H1 (cell line): ENCODE measurements around the gene SLC5A9. TPM values are rescaled to one million over a fixed set of nuclear protein-coding genes. Genes with fewer than 3 reads are reported as not detected.

Source experiments
- CTCF ChIA-PET: fragments of 300-600 bp; sonication (Branson Sonifier 250); formaldehyde crosslinking; loops from one replicate; lab custom pipeline; 2021; ENCODE audit not compliant: partially characterized antibody; lab: Charles Lee
- POLR2A ChIA-PET: fragments of 300-600 bp; sonication (Branson Sonifier 250); formaldehyde crosslinking; loops from one replicate; lab custom pipeline; 2021; ENCODE audit warnings: inconsistent platforms; ENCODE audit not compliant: partially characterized antibody; lab: Charles Lee
- DNase-seq, 2 experiments: peaks; one replicate each; pipeline versions ENCODE4 v3.0.0 to v3.0.0-alpha.2; 2010 to 2022; ENCODE audit warnings: low spot score in 2 of 2, low read depth in 1 of 2, mixed read lengths in 1 of 2
- FAIRE-seq: peaks from 2 replicates; lab custom pipeline; 2011; peaks lifted over from hg19 to GRCh38; lab: Jason Lieb, UNC
- H2AFZ ChIP-seq: 2 replicates; pipeline ENCODE4 v1.8.1; 2012; ENCODE audit warnings: low read length, inconsistent platforms
- H2AK5ac ChIP-seq: 2 replicates; pipeline ENCODE4 v1.6.1; 2013; ENCODE audit warnings: low read depth, low read length
- H2BK120ac ChIP-seq: replicated peaks from 2 replicates; pipeline ENCODE3; 2013; ENCODE audit warnings: low read depth, low read length, inconsistent platforms
- H2BK12ac ChIP-seq: 2 replicates; pipeline ENCODE4 v1.6.1; 2013; ENCODE audit warnings: low read depth, low read length
- H2BK15ac ChIP-seq: 2 replicates; pipeline ENCODE4 v1.6.1; 2013; ENCODE audit warnings: low read length
- H2BK20ac ChIP-seq: 2 replicates; pipeline ENCODE4 v1.6.1; 2013; ENCODE audit warnings: low read length
- H2BK5ac ChIP-seq: 2 replicates; pipeline ENCODE4 v1.6.1; 2013; ENCODE audit warnings: low read depth, low read length
- H3K14ac ChIP-seq: 2 replicates; pipeline ENCODE4 v1.6.1; 2013; ENCODE audit warnings: inconsistent platforms; ENCODE audit not compliant: insufficient read length
- H3K18ac ChIP-seq: 2 replicates; pipeline ENCODE4 v1.6.1; 2013; ENCODE audit warnings: low read length; ENCODE audit errors: extremely low read depth
- H3K23ac ChIP-seq: 2 replicates; pipeline ENCODE4 v1.6.1; 2013; ENCODE audit warnings: inconsistent platforms; ENCODE audit not compliant: insufficient read length
- H3K23me2 ChIP-seq: 2 replicates; pipeline ENCODE4 v1.6.1; 2013; ENCODE audit warnings: low read depth, low read length
- H3K27ac ChIP-seq: 2 replicates; pipeline ENCODE4 v1.6.1; 2011; ENCODE audit warnings: low read depth, low read length, inconsistent platforms
- H3K27me3 ChIP-seq, 4 experiments: replicated peaks in 1 of 4; 1 replicate in 1 of 4; 2 replicates in 3 of 4; pipeline versions ENCODE4 v1.6.1 to v1.8.1; 2011 to 2013; ENCODE audit warnings: low read length in 3 of 4, mild to moderate bottlenecking in 3 of 4, inconsistent platforms in 2 of 4, mixed read lengths in 2 of 4, moderate library complexity in 1 of 4; ENCODE audit not compliant: control insufficient read depth in 3 of 4, insufficient read depth in 3 of 4; ENCODE audit errors: extremely low read depth in 1 of 4
- H3K36me3 ChIP-seq, 4 experiments: 2 replicates each; pipeline versions ENCODE4 v1.6.1 to v1.8.1; 2011 to 2013; ENCODE audit warnings: mild to moderate bottlenecking in 4 of 4, low read length in 3 of 4, moderate library complexity in 2 of 4, control low read depth in 1 of 4, inconsistent platforms in 1 of 4; ENCODE audit not compliant: insufficient read depth in 4 of 4, control insufficient read depth in 2 of 4
- H3K4ac ChIP-seq: replicated peaks from 2 replicates; pipeline ENCODE3; 2013; ENCODE audit warnings: low read length, low read depth, mixed read lengths, inconsistent platforms; ENCODE audit not compliant: insufficient read length
- H3K4me1 ChIP-seq, 4 experiments: replicated peaks in 1 of 4; 1 replicate in 1 of 4; 2 replicates in 3 of 4; pipeline versions ENCODE4 v1.6.1 to v1.8.1; 2011 to 2013; ENCODE audit warnings: low read length in 3 of 4, inconsistent platforms in 2 of 4, mixed read lengths in 1 of 4; ENCODE audit not compliant: insufficient read depth in 4 of 4, control insufficient read depth in 3 of 4
- H3K4me2 ChIP-seq, 2 experiments: 2 replicates each; pipeline versions ENCODE4 v1.6.1 to v1.8.1; 2011 to 2013; ENCODE audit warnings: low read depth in 2 of 2, low read length in 2 of 2, control low read depth in 1 of 2, inconsistent platforms in 1 of 2, mild to moderate bottlenecking in 1 of 2; ENCODE audit not compliant: insufficient read depth in 1 of 2
- H3K4me3 ChIP-seq, 4 experiments: fragments of 200-600, 300-600 bp in 1 of 4; sonication (generic), shearing (Covaris generic), sonication (Bioruptor Twin) in 1 of 4; 2 replicates each; pipeline versions ENCODE4 v1.5.1 to v1.8.1; 2011 to 2016; ENCODE audit warnings: low read length in 4 of 4, low read depth in 3 of 4, control low read depth in 2 of 4, inconsistent platforms in 2 of 4, mild to moderate bottlenecking in 2 of 4, mixed read lengths in 1 of 4, moderate library complexity in 1 of 4; ENCODE audit not compliant: insufficient read depth in 2 of 4; ENCODE audit errors: extremely low read depth in 1 of 4
- H3K56ac ChIP-seq: replicated peaks from 2 replicates; pipeline ENCODE3; 2013; ENCODE audit warnings: low read depth, mild to moderate bottlenecking, mixed read lengths, low read length, inconsistent platforms; ENCODE audit not compliant: insufficient read length
- H3K79me1 ChIP-seq: 2 replicates; pipeline ENCODE4 v1.6.1; 2013; ENCODE audit warnings: low read depth, low read length, control low read depth
- H3K79me2 ChIP-seq, 2 experiments: 2 replicates each; pipeline versions ENCODE4 v1.6.1 to v1.8.1; 2012 to 2013; ENCODE audit warnings: low read length in 2 of 2, mild to moderate bottlenecking in 2 of 2, inconsistent platforms in 1 of 2; ENCODE audit not compliant: insufficient read depth in 2 of 2, control insufficient read depth in 1 of 2
- H3K9ac ChIP-seq, 4 experiments: replicated peaks in 1 of 4; 1 replicate in 1 of 4; 2 replicates in 3 of 4; pipeline versions ENCODE4 v1.6.1 to v1.8.1; 2011 to 2013; ENCODE audit warnings: low read depth in 3 of 4, low read length in 3 of 4, control low read depth in 2 of 4, mild to moderate bottlenecking in 2 of 4, moderate library complexity in 2 of 4, inconsistent platforms in 1 of 4; ENCODE audit errors: extremely low read depth in 1 of 4
- H3K9me3 ChIP-seq, 2 experiments: 2 replicates each; pipeline versions ENCODE4 v1.6.1 to v1.8.1; 2012 to 2013; ENCODE audit warnings: mild to moderate bottlenecking in 2 of 2, moderate library complexity in 2 of 2, control low read depth in 1 of 2, inconsistent platforms in 1 of 2, low read depth in 1 of 2, low read length in 1 of 2, mixed read lengths in 1 of 2; ENCODE audit not compliant: insufficient read depth in 2 of 2
- H4K20me1 ChIP-seq, 2 experiments: replicated peaks in 1 of 2; 2 replicates each; pipeline versions ENCODE3 to v1.8.1; 2011 to 2013; ENCODE audit warnings: inconsistent platforms in 2 of 2, low read length in 2 of 2, mild to moderate bottlenecking in 1 of 2; ENCODE audit not compliant: insufficient read depth in 2 of 2, control insufficient read depth in 1 of 2
- H4K5ac ChIP-seq: 2 replicates; pipeline ENCODE4 v1.6.1; 2013; ENCODE audit warnings: low read length, low read depth, mixed read lengths, inconsistent platforms; ENCODE audit not compliant: insufficient read length
- H4K8ac ChIP-seq: 2 replicates; pipeline ENCODE4 v1.8.0; 2013; ENCODE audit warnings: mild to moderate bottlenecking, moderate library complexity, low read length, inconsistent platforms; ENCODE audit not compliant: insufficient read depth; ENCODE audit errors: extremely low read depth
- H4K91ac ChIP-seq: replicated peaks from 2 replicates; pipeline ENCODE3; 2013; ENCODE audit warnings: low read length, mixed read lengths, inconsistent platforms; ENCODE audit not compliant: insufficient read length
- CTCF ChIP-seq, 3 experiments: IDR thresholded peaks; 1 replicate in 2 of 3; 2 replicates in 1 of 3; pipeline versions ENCODE4 v1.5.1 to v1.6.1; 2011; ENCODE audit warnings: low read length in 3 of 3, mild to moderate bottlenecking in 3 of 3, inconsistent platforms in 2 of 3, low read depth in 1 of 3, moderate library complexity in 1 of 3; ENCODE audit not compliant: insufficient read depth in 1 of 3; ENCODE audit errors: control extremely low read depth in 1 of 3
- EGR1 ChIP-seq: IDR thresholded peaks from 2 replicates; pipeline ENCODE4 v1.6.1; 2011; ENCODE audit warnings: low read depth, low read length, borderline replicate concordance
- KDM4A ChIP-seq: IDR thresholded peaks from one replicate; pipeline ENCODE4 v1.7.1; 2012; ENCODE audit warnings: low read depth, mild to moderate bottlenecking, moderate library complexity, low read length, inconsistent platforms; ENCODE audit not compliant: severe bottlenecking
- PHF8 ChIP-seq: fragments of 200-600 bp; sonication (generic); conservative IDR thresholded peaks from 2 replicates; pipeline ENCODE4 v1.7.1; 2012; ENCODE audit warnings: low read depth, mild to moderate bottlenecking, inconsistent platforms, low read length, moderate library complexity
- RAD21 ChIP-seq, 2 experiments: IDR thresholded peaks in 1 of 2; conservative IDR thresholded peaks in 1 of 2; 2 replicates each; pipeline ENCODE4 v1.6.1; 2011; ENCODE audit warnings: low read depth in 2 of 2, low read length in 2 of 2, improper control_type of control experiment in 1 of 2, inconsistent platforms in 1 of 2, mild to moderate bottlenecking in 1 of 2, moderate library complexity in 1 of 2
- TAF1 ChIP-seq: IDR thresholded peaks from 2 replicates; pipeline ENCODE4 v1.6.1; 2011; ENCODE audit warnings: mild to moderate bottlenecking, low read depth, low read length
- TAF7 ChIP-seq: optimal IDR thresholded peaks from 2 replicates; pipeline ENCODE3; 2011; ENCODE audit warnings: low read depth, mild to moderate bottlenecking, inconsistent platforms, low read length, moderate library complexity, borderline replicate concordance
- USF2 ChIP-seq: IDR thresholded peaks from 2 replicates; pipeline ENCODE4 v1.6.1; 2011; ENCODE audit warnings: low read length, improper control_type of control experiment
- WGBS, 2 experiments: shearing (Covaris generic) in 1 of 2; methylation state at CpG; one replicate each; pipeline versions ENCODE4 v1.1.6 to v1.1.7; 2013 to 2015; ENCODE audit warnings: low lambda C conversion rate in 2 of 2, mixed read lengths in 2 of 2, inconsistent platforms in 1 of 2, low coverage in 1 of 2, missing lambda C conversion rate in 1 of 2; ENCODE audit not compliant: insufficient replicate concordance in 2 of 2, insufficient coverage in 1 of 2, insufficient read length in 1 of 2; ENCODE audit errors: extremely low coverage in 1 of 2, missing lambda C conversion rate in 1 of 2; 5-methylcytosine and 5-hydroxymethylcytosine counted together
- polyA plus RNA-seq, 7 experiments: library from polyadenylated mRNA; depleted of rRNA in 3 of 7; stranded (reverse) in 5 of 7; unstranded in 2 of 7; fragments of >200 nt in 5 of 7; fragments of 200-250 nt in 2 of 7; gene quantifications; 1 replicate in 5 of 7; 2 replicates in 1 of 7; 4 replicates in 1 of 7; pipeline versions ENCODE4 v1.2.1 to v1.2.3, GENCODE V29; 2011 to 2013; ENCODE audit warnings: missing spikeins in 2 of 7, mixed read lengths in 2 of 7
- total RNA-seq: library from RNA; stranded (reverse); fragmentation: NEBNext Ultra II Directional; extraction: Animal tissue kit (Norgen Biotek cat#: 25700); gene quantifications from 2 replicates; pipeline ENCODE4 v1.2.1, GENCODE V29; 2021

Gene SLC5A9
- total and polyA plus RNA-seq, 2 of the 8 experiments (the other 6 are each of a cell fraction or from before 2014, with no cell fraction given), result 0.03 TPM; not detected in 1

GRCh38 chr1:48202030-48202752 lies 20.3 kb upstream of the SLC5A9 start:
- H3K36me3 ChIP-seq, result no peaks in the 10 kb centered on the region
- H3K18ac ChIP-seq, result no peak overlapping the region
- H2BK120ac ChIP-seq, result no peak overlapping the region
- 37% methylated on average over 7 of the region's 7 CpGs; no CpG with 5 or more reads in 1 of the 2 experiments for WGBS, 2 experiments
- H3K4me3 ChIP-seq, result no peak overlapping the region
- no peak overlapping the region for H4K8ac ChIP-seq
- no peak overlapping the region for H3K56ac ChIP-seq
- H3K27ac ChIP-seq, result no peak overlapping the region
- H3K27me3 ChIP-seq, result no peaks in the 10 kb centered on the region; a peak in 1 of 7 replicates
- H3K79me1 ChIP-seq, result no peaks in the 10 kb centered on the region
- POLR2A ChIA-PET, result no interaction called here
- no peak overlapping the region for H3K4ac ChIP-seq
- no peaks in the 10 kb centered on the region for H3K79me2 ChIP-seq
- H2BK12ac ChIP-seq, result no peak overlapping the region
- H2AK5ac ChIP-seq, result no peak overlapping the region
- H4K5ac ChIP-seq, result no peak overlapping the region
- no peak overlapping the region for H2AFZ ChIP-seq
- CTCF ChIA-PET, result interaction anchor here (0.8 to 8.2 kb wide), 30 partner anchors 13 to 417 kb away, joined by 3 to 121 read pairs (median 6); partner anchors contain the start of gene SLC5A9
- H3K9me3 ChIP-seq, result no peaks in the 10 kb centered on the region
- peaks cover 0 to 2% (median 0%) of the 10 kb centered on the region in 4 experiments; a peak in 1 of 7 replicates for H3K4me1 ChIP-seq
- H3K9ac ChIP-seq, result no peak overlapping the region
- H3K23me2 ChIP-seq, result no peaks in the 10 kb centered on the region
- no peak overlapping the region for H4K91ac ChIP-seq
- H2BK15ac ChIP-seq, result no peak overlapping the region
- DNase-seq, result peak in 1 of 2 experiments; percentile 84
- no peak overlapping the region for H2BK20ac ChIP-seq
- peak; percentile 82 for FAIRE-seq
- no peak overlapping the region for H2BK5ac ChIP-seq
- no peak overlapping the region for H3K14ac ChIP-seq
- H4K20me1 ChIP-seq, result no peaks in the 10 kb centered on the region
- no peak overlapping the region for H3K4me2 ChIP-seq
- no peak overlapping the region for H3K23ac ChIP-seq
- TF ChIP-seq TAF1 (no peak), RAD21 (IDR thresholded peaks at IDR 0.05 in 1 of 2, conservative IDR thresholded peaks at IDR 0.05 in 1 of 2; ENCODE audit: low read depth in 2 of 2, low read length in 2 of 2) (peak; percentile 85 to 89), PHF8 (no peak), EGR1 (no peak), USF2 (no peak), TAF7 (no peak), KDM4A (no peak), CTCF (IDR thresholded peaks at IDR 0.05; ENCODE audit: control extremely low read depth in 1 of 3, insufficient read depth in 1 of 3, low read depth in 1 of 3, low read length in 3 of 3) (peak; percentile 53 to 84 (median 82))
